T1000 (cell line): ENCODE results near the gene GSAP.

Source experiments
- DNase-seq: peaks from one replicate; lab custom pipeline; 2025; ENCODE audit warnings: mixed read lengths; lab: John Stamatoyannopoulos, UW

GSAP gene

GRCh38 chr7:77407906-77408305 lies 8.2 kb downstream of the GSAP start:
- no peak for DNase-seq

GRCh38 chr7:77406421-77406820 lies 9.7 kb downstream of the GSAP start:
- no peak for DNase-seq

GRCh38 chr7:77404641-77405040 lies 11.5 kb downstream of the GSAP start:
- DNase-seq: no peak

GRCh38 chr7:77403957-77404356 lies 12.2 kb downstream of the GSAP start:
- no peak for DNase-seq

GRCh38 chr7:77402818-77403217 lies 13.3 kb downstream of the GSAP start:
- DNase-seq: no peak

- DNase-seq: no peak
Measured at GRCh38 chr7:77401002-77401401, 15.1 kb downstream of the GSAP start.

- no peak for DNase-seq
Measured at GRCh38 chr7:77399816-77400215, 16.3 kb downstream of the GSAP start.

GRCh38 chr7:77396894-77397547 lies 19.1 kb downstream of the GSAP start:
- DNase-seq: no peak

GRCh38 chr7:77395626-77396025 lies 20.5 kb downstream of the GSAP start:
- DNase-seq: no peak

GRCh38 chr7:77393954-77394353 lies 22.2 kb downstream of the GSAP start:
- DNase-seq: no peak

- DNase-seq: no peak
Measured at GRCh38 chr7:77393261-77393660, 22.9 kb downstream of the GSAP start.

- no peak for DNase-seq
Measured at GRCh38 chr7:77391230-77391629, 24.9 kb downstream of the GSAP start.

- DNase-seq: no peak
Measured at GRCh38 chr7:77388055-77388641, 28.0 kb downstream of the GSAP start.

- no peak for DNase-seq
Measured at GRCh38 chr7:77386165-77386822, 29.9 kb downstream of the GSAP start.

- DNase-seq: no peak
Measured at GRCh38 chr7:77383333-77383740, 32.8 kb downstream of the GSAP start.

- no peak for DNase-seq
Measured at GRCh38 chr7:77382532-77382931, 33.6 kb downstream of the GSAP start.

- no peak for DNase-seq
Measured at GRCh38 chr7:77378584-77378983, 37.6 kb downstream of the GSAP start.

GRCh38 chr7:77370606-77371005 lies 45.5 kb downstream of the GSAP start:
- DNase-seq: no peak

GRCh38 chr7:77368974-77369373 lies 47.2 kb downstream of the GSAP start:
- DNase-seq: no peak

GRCh38 chr7:77367976-77368375 lies 48.2 kb downstream of the GSAP start:
- DNase-seq: no peak

GRCh38 chr7:77362905-77363304 lies 53.2 kb downstream of the GSAP start:
- no peak for DNase-seq

GRCh38 chr7:77360969-77361368 lies 55.2 kb downstream of the GSAP start:
- DNase-seq: no peak

- DNase-seq: no peak
Measured at GRCh38 chr7:77360104-77360503, 56.0 kb downstream of the GSAP start.

- no peak for DNase-seq
Measured at GRCh38 chr7:77359599-77359998, 56.5 kb downstream of the GSAP start.
